Ovary (tissue), 3 donors: ENCODE data around the gene SHC1.

ENCODE experiments used
- POLR2A ChIP-seq: fragments of 450-650 bp; IDR thresholded peaks from one replicate; pipeline ENCODE4 v1.6.1; 2017; ENCODE audit warnings: antibody characterized with exemption, mild to moderate bottlenecking, moderate library complexity
- TF ChIP-seq, protein P1 (sequence below), 3 donors: fragments of 450-650 bp in 2 of 3; fragments of 200-600 bp in 1 of 3; IDR thresholded peaks; one replicate each; pipeline versions ENCODE4 v1.5.1 to v1.8.0; 2016 to 2022; ENCODE audit warnings: antibody characterized with exemption in 3 of 3, mild to moderate bottlenecking in 1 of 3
- donor health status: DM: no; HTN: no; CAD: no.

DNA sequence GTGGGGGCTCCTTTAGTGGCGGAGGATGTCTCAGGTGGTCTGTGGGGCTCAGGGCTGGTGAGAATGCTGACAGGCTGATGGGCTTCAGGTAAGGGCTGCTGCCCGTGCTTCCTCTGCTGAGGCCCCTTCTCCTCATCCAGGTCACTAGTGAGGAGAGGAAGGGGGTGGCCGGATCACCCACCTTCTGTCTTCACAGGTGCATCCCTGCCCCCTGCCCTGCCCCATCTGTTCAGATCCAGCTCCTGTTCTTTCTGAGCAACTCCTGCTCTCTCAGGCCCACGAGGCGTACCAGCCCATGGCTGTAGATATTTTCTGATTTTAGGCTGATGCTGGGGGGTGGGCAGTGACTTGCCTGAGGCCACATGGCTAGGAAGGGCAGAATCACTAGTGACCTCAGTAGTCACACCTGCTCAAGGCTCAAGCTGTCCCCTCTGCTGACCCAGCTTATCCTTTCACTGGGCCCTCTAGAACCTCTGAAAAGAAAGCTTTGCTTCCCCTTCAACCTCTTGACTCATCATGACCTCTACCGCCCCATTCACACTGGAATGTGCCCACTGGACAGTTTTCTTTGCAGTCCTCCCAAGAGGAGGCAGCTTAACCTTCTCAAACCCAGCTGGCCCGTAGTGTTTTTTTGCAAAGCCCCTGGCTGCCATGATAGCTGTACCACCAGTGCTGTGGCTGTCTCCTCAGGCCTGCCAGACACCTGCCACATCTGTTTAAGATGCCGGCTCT is 48.2 kb upstream of the SHC1 start:
- TF ChIP-seq POLR2A, result no peak
- TF ChIP-seq, protein P1, sequence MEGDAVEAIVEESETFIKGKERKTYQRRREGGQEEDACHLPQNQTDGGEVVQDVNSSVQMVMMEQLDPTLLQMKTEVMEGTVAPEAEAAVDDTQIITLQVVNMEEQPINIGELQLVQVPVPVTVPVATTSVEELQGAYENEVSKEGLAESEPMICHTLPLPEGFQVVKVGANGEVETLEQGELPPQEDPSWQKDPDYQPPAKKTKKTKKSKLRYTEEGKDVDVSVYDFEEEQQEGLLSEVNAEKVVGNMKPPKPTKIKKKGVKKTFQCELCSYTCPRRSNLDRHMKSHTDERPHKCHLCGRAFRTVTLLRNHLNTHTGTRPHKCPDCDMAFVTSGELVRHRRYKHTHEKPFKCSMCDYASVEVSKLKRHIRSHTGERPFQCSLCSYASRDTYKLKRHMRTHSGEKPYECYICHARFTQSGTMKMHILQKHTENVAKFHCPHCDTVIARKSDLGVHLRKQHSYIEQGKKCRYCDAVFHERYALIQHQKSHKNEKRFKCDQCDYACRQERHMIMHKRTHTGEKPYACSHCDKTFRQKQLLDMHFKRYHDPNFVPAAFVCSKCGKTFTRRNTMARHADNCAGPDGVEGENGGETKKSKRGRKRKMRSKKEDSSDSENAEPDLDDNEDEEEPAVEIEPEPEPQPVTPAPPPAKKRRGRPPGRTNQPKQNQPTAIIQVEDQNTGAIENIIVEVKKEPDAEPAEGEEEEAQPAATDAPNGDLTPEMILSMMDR (IDR thresholded peaks at IDR 0.05), result no peak
